GM12878 (cell line): ENCODE results near the gene CERCAM. TPM values are rescaled to one million over a fixed set of nuclear protein-coding genes. Genes with fewer than 3 reads are reported as not detected.

Experiments used
- BCL11A ChIP-seq: IDR thresholded peaks from 2 replicates; pipeline ENCODE4 v1.6.1; 2011; ENCODE audit warnings: low read depth, low read length
- BHLHE40 ChIP-seq, 2 experiments: fragments of 450-650 bp in 1 of 2; IDR thresholded peaks; 2 replicates each; pipeline ENCODE4 v1.6.1; 2011 to 2017; ENCODE audit warnings: low read depth in 2 of 2, borderline replicate concordance in 1 of 2, improper control_type of control experiment in 1 of 2, low read length in 1 of 2, mild to moderate bottlenecking in 1 of 2
- CREB1 ChIP-seq: IDR thresholded peaks from 2 replicates; pipeline ENCODE4 v1.6.1; 2012; ENCODE audit warnings: low read depth, mild to moderate bottlenecking, inconsistent platforms
- CREM ChIP-seq: IDR thresholded peaks from 2 replicates; pipeline ENCODE4 v1.6.1; 2014; ENCODE audit warnings: antibody characterized with exemption, low read depth
- CTCF ChIP-seq, 3 experiments: IDR thresholded peaks in 2 of 3; conservative IDR thresholded peaks in 1 of 3; 2 replicates each; pipeline ENCODE4 v1.5.1; 2011; ENCODE audit warnings: low read depth in 3 of 3, low read length in 3 of 3, mild to moderate bottlenecking in 3 of 3, control low read depth in 2 of 3, moderate library complexity in 2 of 3, inconsistent platforms in 1 of 3, mixed read lengths in 1 of 3; ENCODE audit not compliant: control insufficient read depth in 2 of 3, insufficient read depth in 1 of 3; ENCODE audit errors: extremely low read depth in 1 of 3
- DPF2 ChIP-seq: fragments of 450-650 bp; IDR thresholded peaks from 2 replicates; pipeline ENCODE4 v1.6.1; 2017; ENCODE audit warnings: mild to moderate bottlenecking
- ETV6 ChIP-seq, 2 experiments: fragments of 450-650 bp in 1 of 2; IDR thresholded peaks in 1 of 2; conservative IDR thresholded peaks in 1 of 2; 2 replicates each; pipeline ENCODE4 v1.6.1; 2014; ENCODE audit warnings: antibody characterized with exemption in 1 of 2, borderline replicate concordance in 1 of 2, low read depth in 1 of 2, mild to moderate bottlenecking in 1 of 2, moderate library complexity in 1 of 2
- FOXM1 ChIP-seq: IDR thresholded peaks from 2 replicates; pipeline ENCODE4 v1.6.1; 2012; ENCODE audit warnings: low read depth, mild to moderate bottlenecking, inconsistent platforms, low read length, moderate library complexity
- GABPA ChIP-seq: IDR thresholded peaks from 2 replicates; pipeline ENCODE4 v1.6.1; 2014; ENCODE audit warnings: antibody characterized with exemption, low read depth, mild to moderate bottlenecking, inconsistent platforms
- GATAD2B ChIP-seq: fragments of 450-650 bp; conservative IDR thresholded peaks from 2 replicates; pipeline ENCODE4 v1.6.1; 2017; ENCODE audit warnings: low read depth, mild to moderate bottlenecking, moderate library complexity
- HDGF ChIP-seq: fragments of 450-650 bp; IDR thresholded peaks from 2 replicates; pipeline ENCODE4 v1.6.1; 2016; ENCODE audit warnings: antibody characterized with exemption
- IRF3 ChIP-seq: fragments of 450-650 bp; IDR thresholded peaks from 2 replicates; pipeline ENCODE4 v1.6.1; 2014; ENCODE audit warnings: mild to moderate bottlenecking
- JUND ChIP-seq: IDR thresholded peaks from 2 replicates; pipeline ENCODE4 v1.6.1; 2012; ENCODE audit warnings: low read depth, mild to moderate bottlenecking, low read length, improper control_type of control experiment, moderate library complexity
- KDM1A ChIP-seq: fragments of 200-600 bp; sonication (generic); IDR thresholded peaks from 2 replicates; pipeline ENCODE4 v1.6.1; 2016; ENCODE audit warnings: borderline replicate concordance
- NBN ChIP-seq: fragments of 450-650 bp; IDR thresholded peaks from 2 replicates; pipeline ENCODE4 v1.6.1; 2016
- PBX3 ChIP-seq: IDR thresholded peaks from 2 replicates; pipeline ENCODE4 v1.6.1; 2011; ENCODE audit warnings: mild to moderate bottlenecking, low read depth, low read length, moderate library complexity; ENCODE audit not compliant: insufficient replicate concordance
- POLR2A ChIP-seq: IDR thresholded peaks from 2 replicates; pipeline ENCODE4 v1.6.1; 2011; ENCODE audit warnings: low read depth, mild to moderate bottlenecking, low read length
- POU2F2 ChIP-seq: IDR thresholded peaks from 3 replicates; pipeline ENCODE4 v1.6.1; 2011; ENCODE audit warnings: low read depth, mild to moderate bottlenecking, low read length, borderline replicate concordance
- RAD21 ChIP-seq: IDR thresholded peaks from 2 replicates; pipeline ENCODE4 v1.6.1; 2011; ENCODE audit warnings: mild to moderate bottlenecking, low read depth, low read length, moderate library complexity; ENCODE audit not compliant: insufficient read depth
- RB1 ChIP-seq: fragments of 450-650 bp; formaldehyde crosslinking; IDR thresholded peaks from 2 replicates; pipeline ENCODE4 v1.6.1; 2017; ENCODE audit warnings: mild to moderate bottlenecking, borderline replicate concordance
- SIN3A ChIP-seq: IDR thresholded peaks from 2 replicates; pipeline ENCODE4 v1.6.1; 2012; ENCODE audit warnings: low read depth, low read length, improper control_type of control experiment
- SMAD5 ChIP-seq: IDR thresholded peaks from 2 replicates; pipeline ENCODE4 v1.6.1; 2016; ENCODE audit warnings: antibody characterized with exemption, low read depth
- STAT3 ChIP-seq: IDR thresholded peaks from 2 replicates; pipeline ENCODE4 v1.6.1; 2011; ENCODE audit warnings: low read depth, low read length, improper control_type of control experiment
- TAF1 ChIP-seq: IDR thresholded peaks from 2 replicates; pipeline ENCODE4 v1.6.1; 2011; ENCODE audit warnings: mild to moderate bottlenecking, low read depth, low read length, borderline replicate concordance
- TCF3 ChIP-seq: IDR thresholded peaks from 2 replicates; pipeline ENCODE4 v1.6.1; 2012; ENCODE audit warnings: low read depth, mild to moderate bottlenecking, low read length, borderline replicate concordance; ENCODE audit not compliant: insufficient read depth
- TCF7 ChIP-seq: IDR thresholded peaks from 2 replicates; pipeline ENCODE4 v1.6.1; 2014; ENCODE audit warnings: antibody characterized with exemption, borderline replicate concordance
- YBX1 ChIP-seq: fragments of 450-650 bp; IDR thresholded peaks from 2 replicates; pipeline ENCODE4 v1.6.1; 2016; ENCODE audit warnings: antibody characterized with exemption
- YY1 ChIP-seq: IDR thresholded peaks from 2 replicates; pipeline ENCODE4 v1.6.1; 2011; ENCODE audit warnings: low read depth, mild to moderate bottlenecking, low read length
- ZNF24 ChIP-seq: fragments of 450-650 bp; IDR thresholded peaks from 2 replicates; pipeline ENCODE4 v1.6.1; 2017; ENCODE audit warnings: antibody characterized with exemption, mild to moderate bottlenecking
- ZSCAN29 ChIP-seq: fragments of 450-650 bp; IDR thresholded peaks from 2 replicates; pipeline ENCODE4 v1.6.1; 2017; ENCODE audit warnings: mild to moderate bottlenecking, moderate library complexity
- polyA plus RNA-seq, 11 experiments: library from polyadenylated mRNA; depleted of rRNA in 4 of 11; unstranded in 6 of 11; stranded (reverse) in 5 of 11; fragments of >200 nt; fragmentation: Nextera tagmentation in 4 of 11; fragmentation: Illumina TruSeq in 1 of 11; extraction: Ambion mirVana in 4 of 11; extraction: Trizol in 1 of 11; gene quantifications; 1 replicate in 1 of 11; 2 replicates in 10 of 11; pipeline versions ENCODE4 v1.2.1 to v1.2.3, GENCODE V29; 2011 to 2016; ENCODE audit warnings: inconsistent platforms in 2 of 11, missing spikeins in 2 of 11, low read depth in 1 of 11
- total RNA-seq, 4 experiments: library from RNA; depleted of rRNA in 3 of 4; stranded (reverse); fragments of >200 nt in 3 of 4; fragmentation: Illumina TruSeq in 1 of 4; extraction: Trizol in 1 of 4; gene quantifications; 2 replicates each; pipeline versions ENCODE4 v1.2.1 to v1.2.3, GENCODE V29; 2013 to 2021

The CERCAM gene
- total and polyA plus RNA-seq, 10 of the 15 experiments (the other 5 are each of a cell fraction or from before 2014, with no cell fraction given), result 0.05 to 6.7 (median 0.71) TPM

GRCh38 chr9:128420060-128420650, 502 bp upstream of the CERCAM start (continued):
- TF ChIP-seq YBX1 (no peak), STAT3 (no peak), POU2F2 (no peak), NBN (peak; percentile 60; the same call in 1 of the 2 replicates), KDM1A (no peak), GABPA (no peak), ZNF24 (no peak), SMAD5 (no peak), SIN3A (0 out of 2 replicates have a peak, but pooled peaks have one; percentile 17), TCF3 (no peak), RAD21 (peak; percentile 29; the same call in 1 of the 2 replicates), CREB1 (no peak; the same call in 1 of the 2 replicates), GATAD2B (peak; percentile 97), CREM (peak; percentile 34; the same call in 1 of the 2 replicates), BCL11A (no peak), RB1 (0 out of 2 replicates have a peak, but pooled peaks have one; percentile 60), IRF3 (no peak), YY1 (0 out of 2 replicates have a peak, but pooled peaks have one; percentile 49), JUND (no peak), FOXM1 (no peak), PBX3 (no peak), ZSCAN29 (peak; percentile 86), ETV6 (conservative IDR thresholded peaks at IDR 0.05 in 1 of 2, IDR thresholded peaks at IDR 0.05 in 1 of 2; ENCODE audit: borderline replicate concordance in 1 of 2, low read depth in 1 of 2) (no peak), DPF2 (peak; percentile 80), TAF1 (no peak), TCF7 (no peak), BHLHE40 (IDR thresholded peaks at IDR 0.05; ENCODE audit: borderline replicate concordance in 1 of 2, low read depth in 2 of 2, low read length in 1 of 2) (peak; percentile 21 to 72; a peak in 2 of 4 replicates), CTCF (IDR thresholded peaks at IDR 0.05 in 2 of 3, conservative IDR thresholded peaks at IDR 0.05 in 1 of 3; ENCODE audit: control insufficient read depth in 2 of 3, extremely low read depth in 1 of 3, insufficient read depth in 1 of 3, low read depth in 3 of 3, low read length in 3 of 3) (peak; percentile 77 to 90 (median 84); a peak in 5 of 6 replicates), POLR2A (no peak), HDGF (0 out of 2 replicates have a peak, but pooled peaks have one; percentile 80)
